SKM-1 treated with dmso at 0.1 percent for 144 hours (cell line): ENCODE data around the gene SMURF1.

Experiments used
- DNase-seq: peaks from one replicate; lab custom pipeline; 2025; ENCODE audit not compliant: unreplicated experiment; lab: John Stamatoyannopoulos, UW

Gene SMURF1

GRCh38 chr7:99006739-99007424 is 137.0 kb downstream of the SMURF1 start:
- no peak for DNase-seq

GRCh38 chr7:99005776-99006175 is 138.1 kb downstream of the SMURF1 start:
- no peak for DNase-seq

- no peak for DNase-seq
These were observed 139.0 kb downstream of the SMURF1 start for GRCh38 chr7:99004781-99005500.

GRCh38 chr7:99004216-99004615 is 139.7 kb downstream of the SMURF1 start:
- no peak for DNase-seq

- no peak for DNase-seq
These were observed 140.5 kb downstream of the SMURF1 start for GRCh38 chr7:99003419-99003818.

GRCh38 chr7:99002827-99003212 is 141.1 kb downstream of the SMURF1 start:
- no peak for DNase-seq

GRCh38 chr7:99002148-99002826 is 141.6 kb downstream of the SMURF1 start:
- no peak for DNase-seq

- DNase-seq, result no peak
These were observed 142.3 kb downstream of the SMURF1 start for GRCh38 chr7:99001482-99002147.

GRCh38 chr7:99000904-99001465 is 142.9 kb downstream of the SMURF1 start:
- no peak for DNase-seq

GRCh38 chr7:99000196-99000903 is 143.6 kb downstream of the SMURF1 start:
- no peak for DNase-seq

- DNase-seq, result no peak
These were observed 144.8 kb downstream of the SMURF1 start for GRCh38 chr7:98998821-98999725.

GRCh38 chr7:98997846-98998245 is 146.1 kb downstream of the SMURF1 start:
- no peak for DNase-seq

- DNase-seq, result no peak
These were observed 147.8 kb downstream of the SMURF1 start for GRCh38 chr7:98996150-98996552.

GRCh38 chr7:98995523-98996149 is 148.3 kb downstream of the SMURF1 start:
- no peak for DNase-seq

- no peak for DNase-seq
These were observed 148.8 kb downstream of the SMURF1 start for GRCh38 chr7:98995111-98995510.

GRCh38 chr7:98994046-98994944 is 149.6 kb downstream of the SMURF1 start:
- no peak for DNase-seq

- DNase-seq, result no peak
These were observed 150.6 kb downstream of the SMURF1 start for GRCh38 chr7:98993024-98993897.
